ENCODE measurements around the gene GRIP2.

The GRIP2 gene

DNA sequence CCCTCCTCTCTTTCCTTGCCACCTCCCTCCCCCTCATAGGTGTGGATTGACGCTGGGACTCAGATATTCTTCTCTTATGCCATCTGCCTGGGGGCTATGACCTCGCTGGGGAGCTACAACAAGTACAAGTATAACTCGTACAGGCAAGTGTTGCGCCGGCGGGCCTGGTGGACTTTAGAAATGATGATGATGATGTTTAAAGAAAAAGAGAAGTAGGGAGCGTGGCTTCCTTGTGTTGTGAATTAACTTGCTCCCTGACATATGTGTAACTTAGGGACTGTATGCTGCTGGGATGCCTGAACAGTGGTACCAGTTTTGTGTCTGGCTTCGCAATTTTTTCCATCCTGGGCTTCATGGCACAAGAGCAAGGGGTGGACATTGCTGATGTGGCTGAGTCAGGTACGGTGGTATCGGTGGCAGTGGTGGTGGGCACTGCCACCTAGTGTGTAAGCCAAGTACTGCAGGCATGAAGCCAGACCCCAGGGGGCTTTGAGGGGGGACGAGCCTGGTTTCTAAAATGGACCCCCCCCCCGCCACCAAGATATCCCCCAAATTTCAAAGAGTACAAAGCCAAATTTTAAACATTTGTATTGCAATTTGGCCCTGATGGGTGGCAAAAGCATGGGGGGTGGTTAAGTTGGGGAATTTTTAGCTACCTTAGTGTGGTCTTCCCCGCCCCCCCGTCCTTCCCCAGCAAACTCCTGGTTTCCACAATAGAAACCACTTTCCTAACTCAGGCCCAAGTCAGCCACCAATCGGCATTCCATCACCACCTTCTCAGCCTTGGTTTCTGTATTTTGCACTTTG is 72.1 kb downstream of the GRIP2 start:
- Histone ChIP-seq H3K9me3 (replicated peaks; ENCODE audit: insufficient read depth, low read length) (no peaks in the 10 kb centered on the region), H3K9ac (ENCODE audit: low read length) (no peak overlapping the region), H3K4me1 (ENCODE audit: low read length) (no peaks in the 10 kb centered on the region), H3K79me2 (ENCODE audit: low read length) (no peaks in the 10 kb centered on the region), H3K36me3 (replicated peaks; ENCODE audit: insufficient read depth, low read length) (no peaks in the 10 kb centered on the region), H3K9me2 (replicated peaks; ENCODE audit: insufficient read depth, low read length) (no peaks in the 10 kb centered on the region), H3K4me2 (ENCODE audit: low read depth, low read length) (no peak overlapping the region), H3K27me3 (replicated peaks; ENCODE audit: insufficient read depth, low read length) (no peaks in the 10 kb centered on the region), H3K4me3 (ENCODE audit: low read length) (no peak overlapping the region), H2AFZ (ENCODE audit: low read length) (no peak overlapping the region), H3K27ac (ENCODE audit: low read length) (no peak overlapping the region), H4K20me1 (ENCODE audit: insufficient read depth, low read length) (no peaks in the 10 kb centered on the region), H3F3A (ENCODE audit: insufficient read depth, low read length) (no peaks in the 10 kb centered on the region)
- no peak for TF ChIP-seq EZH2phosphoT487 (IDR thresholded peaks at IDR 0.05; ENCODE audit: low read length)
- TF ChIP-seq, protein P1, sequence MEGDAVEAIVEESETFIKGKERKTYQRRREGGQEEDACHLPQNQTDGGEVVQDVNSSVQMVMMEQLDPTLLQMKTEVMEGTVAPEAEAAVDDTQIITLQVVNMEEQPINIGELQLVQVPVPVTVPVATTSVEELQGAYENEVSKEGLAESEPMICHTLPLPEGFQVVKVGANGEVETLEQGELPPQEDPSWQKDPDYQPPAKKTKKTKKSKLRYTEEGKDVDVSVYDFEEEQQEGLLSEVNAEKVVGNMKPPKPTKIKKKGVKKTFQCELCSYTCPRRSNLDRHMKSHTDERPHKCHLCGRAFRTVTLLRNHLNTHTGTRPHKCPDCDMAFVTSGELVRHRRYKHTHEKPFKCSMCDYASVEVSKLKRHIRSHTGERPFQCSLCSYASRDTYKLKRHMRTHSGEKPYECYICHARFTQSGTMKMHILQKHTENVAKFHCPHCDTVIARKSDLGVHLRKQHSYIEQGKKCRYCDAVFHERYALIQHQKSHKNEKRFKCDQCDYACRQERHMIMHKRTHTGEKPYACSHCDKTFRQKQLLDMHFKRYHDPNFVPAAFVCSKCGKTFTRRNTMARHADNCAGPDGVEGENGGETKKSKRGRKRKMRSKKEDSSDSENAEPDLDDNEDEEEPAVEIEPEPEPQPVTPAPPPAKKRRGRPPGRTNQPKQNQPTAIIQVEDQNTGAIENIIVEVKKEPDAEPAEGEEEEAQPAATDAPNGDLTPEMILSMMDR (IDR thresholded peaks at IDR 0.05; ENCODE audit: low read length) = peak; percentile 84
- no peak for TF ChIP-seq EZH2 (optimal IDR thresholded peaks at IDR 0.05; ENCODE audit: low read depth, low read length)
- DNase-seq = no peak

DNA sequence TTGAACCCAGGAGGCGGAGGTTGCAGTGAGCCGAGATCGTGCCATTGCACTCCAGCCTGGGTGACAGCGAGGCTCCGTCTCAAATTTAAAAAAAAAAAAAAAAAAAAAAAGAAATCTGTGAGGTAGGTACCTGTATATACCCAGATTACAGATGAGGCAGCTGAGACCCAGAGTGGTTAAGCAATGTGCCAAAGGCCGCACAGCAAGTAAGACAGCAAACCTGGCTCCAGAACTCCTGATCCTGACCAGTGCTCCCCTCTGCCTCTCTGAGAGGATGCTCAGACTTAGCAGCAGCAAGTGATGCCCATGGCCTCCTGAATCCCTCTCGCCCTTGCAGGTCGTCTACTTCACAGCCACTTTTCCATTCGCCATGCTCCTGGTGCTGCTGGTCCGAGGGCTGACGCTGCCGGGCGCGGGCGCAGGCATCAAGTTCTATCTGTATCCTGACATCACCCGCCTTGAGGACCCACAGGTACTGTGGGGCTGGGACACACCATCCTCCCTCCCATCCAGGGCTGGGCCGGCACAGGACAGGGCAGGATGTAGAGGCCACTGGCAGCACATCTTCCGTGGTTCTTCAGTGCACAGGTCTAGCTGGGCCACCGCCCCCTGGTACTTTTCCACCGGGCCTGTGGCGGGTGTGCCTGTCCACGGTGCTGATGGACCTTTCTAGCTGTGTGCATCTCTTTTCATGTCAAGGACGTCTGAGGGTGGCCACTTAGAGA is 73.8 kb downstream of the GRIP2 start:
- H3K36me3 ChIP-seq (replicated peaks; ENCODE audit: insufficient read depth, low read length) = no peaks in the 10 kb centered on the region

DNA sequence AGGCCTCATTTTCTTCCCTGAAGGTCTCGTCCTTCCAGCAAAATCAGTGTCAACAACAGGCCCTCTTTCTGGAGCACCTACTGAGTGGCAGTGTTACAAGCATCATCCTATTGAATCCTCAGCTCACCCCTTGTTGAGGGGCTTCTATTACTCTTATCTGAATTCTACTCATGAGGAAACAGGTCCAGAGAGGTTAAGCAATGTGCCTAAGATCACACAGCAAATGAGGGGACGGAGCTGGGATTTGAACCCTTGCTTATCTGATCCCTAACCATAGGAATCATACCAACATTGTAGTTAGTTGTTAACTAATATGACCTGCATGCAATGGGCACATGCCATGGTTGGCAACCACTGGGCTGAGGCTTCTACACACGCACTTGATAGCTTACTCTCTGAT is 74.7 kb downstream of the GRIP2 start:
- H4K20me1 ChIP-seq (ENCODE audit: insufficient read depth, low read length) = no peaks in the 10 kb centered on the region
- TF ChIP-seq EZH2 (optimal IDR thresholded peaks at IDR 0.05; ENCODE audit: low read depth, low read length) = no peak
- TF ChIP-seq, protein P1 (IDR thresholded peaks at IDR 0.05; ENCODE audit: low read length) = no peak
- TF ChIP-seq EZH2phosphoT487 (IDR thresholded peaks at IDR 0.05; ENCODE audit: low read length) = no peak
- no peaks in the 10 kb centered on the region for H3K9me2 ChIP-seq (replicated peaks; ENCODE audit: insufficient read depth, low read length)
- H3K4me1 ChIP-seq (ENCODE audit: low read length) = no peaks in the 10 kb centered on the region
- H2AFZ ChIP-seq (ENCODE audit: low read length) = no peak overlapping the region
- no peaks in the 10 kb centered on the region for H3K36me3 ChIP-seq (replicated peaks; ENCODE audit: insufficient read depth, low read length)
- H3K4me3 ChIP-seq (ENCODE audit: low read length) = no peak overlapping the region
- no peaks in the 10 kb centered on the region for H3K9me3 ChIP-seq (replicated peaks; ENCODE audit: insufficient read depth, low read length)
- no peak overlapping the region for H3K27ac ChIP-seq (ENCODE audit: low read length)
- no peaks in the 10 kb centered on the region for H3K79me2 ChIP-seq (ENCODE audit: low read length)
- no peak overlapping the region for H3K4me2 ChIP-seq (ENCODE audit: low read depth, low read length)
- H3K27me3 ChIP-seq (replicated peaks; ENCODE audit: insufficient read depth, low read length) = no peaks in the 10 kb centered on the region
- no peak overlapping the region for H3K9ac ChIP-seq (ENCODE audit: low read length)
- H3F3A ChIP-seq (ENCODE audit: insufficient read depth, low read length) = no peaks in the 10 kb centered on the region
- DNase-seq = no peak

More for the DNA sequence above, 73.8 kb downstream of the GRIP2 start:
- Histone ChIP-seq H3K4me3 (ENCODE audit: low read length) (no peak overlapping the region), H3K9me3 (replicated peaks; ENCODE audit: insufficient read depth, low read length) (no peaks in the 10 kb centered on the region), H3K4me1 (ENCODE audit: low read length) (no peaks in the 10 kb centered on the region), H3K27me3 (replicated peaks; ENCODE audit: insufficient read depth, low read length) (no peaks in the 10 kb centered on the region), H4K20me1 (ENCODE audit: insufficient read depth, low read length) (no peaks in the 10 kb centered on the region), H3K27ac (ENCODE audit: low read length) (no peak overlapping the region), H3K9me2 (replicated peaks; ENCODE audit: insufficient read depth, low read length) (no peaks in the 10 kb centered on the region), H3K9ac (ENCODE audit: low read length) (no peak overlapping the region), H3K79me2 (ENCODE audit: low read length) (no peaks in the 10 kb centered on the region), H3F3A (ENCODE audit: insufficient read depth, low read length) (no peaks in the 10 kb centered on the region), H2AFZ (ENCODE audit: low read length) (no peak overlapping the region), H3K4me2 (ENCODE audit: low read depth, low read length) (no peak overlapping the region)
- TF ChIP-seq EZH2 (optimal IDR thresholded peaks at IDR 0.05; ENCODE audit: low read depth, low read length) = no peak
- TF ChIP-seq, protein P1 (IDR thresholded peaks at IDR 0.05; ENCODE audit: low read length) = no peak
- TF ChIP-seq EZH2phosphoT487 (IDR thresholded peaks at IDR 0.05; ENCODE audit: low read length) = no peak
- no peak for DNase-seq
